K562 (cell line): Measurements from ENCODE around the gene OR52B6. TPM values are rescaled to one million over a fixed set of nuclear protein-coding genes. Genes with fewer than 3 reads are reported as not detected.
"Not testable (repeated sequence)": the region's sequence is repeated elsewhere in the genome, so short reads cannot be mapped to it uniquely, and the experiment has no call there.

Experiments used
- ATAC-seq: fragments of 200-7000 bp; cut with Tn5 transposase; 3 replicates; pipeline ENCODE4 v1.9.1; 2020; ENCODE audit warnings: moderate library complexity
- BruUV-seq: library from RNA; stranded (reverse); fragments of 400-500 nt; replicated peaks from 2 replicates; lab custom pipeline; 2021; lab: Mats Ljungman, UMichigan
- CTCF ChIA-PET: fragments of 300-600 bp; formaldehyde crosslinking; extraction: SDS; loops from one replicate; lab custom pipeline; 2021; ENCODE audit warnings: low intra/inter-chr PET ratio; lab: Yijun Ruan, JAX
- POLR2A ChIA-PET: fragments of 300-600, 350-650 bp; sonication (Branson Sonifier 250); formaldehyde crosslinking; extraction: SDS; loops from one replicate; lab custom pipeline; 2021; ENCODE audit warnings: antibody characterized with exemption, inconsistent platforms; lab: Yijun Ruan, JAX
- DNase-seq, 4 experiments: peaks; one replicate each; pipeline versions ENCODE4 v3.0.0 to v3.0.0-alpha.2; 2011 to 2018; ENCODE audit warnings: low spot score in 3 of 4, mixed read lengths in 3 of 4; ENCODE audit errors: extremely low read depth in 1 of 4
- FAIRE-seq: peaks from 2 replicates; lab custom pipeline; 2011; peaks lifted over from hg19 to GRCh38; lab: Jason Lieb, UNC
- H2AFZ ChIP-seq: 2 replicates; pipeline ENCODE4 v1.6.0; 2011; ENCODE audit warnings: low read depth, low read length, control low read depth, inconsistent platforms
- H3K27ac ChIP-seq: fragments of 200-600 bp; 3 replicates; pipeline ENCODE4 v1.8.0; 2011; ENCODE audit warnings: low read depth, mild to moderate bottlenecking, control low read depth, inconsistent platforms, low read length, moderate library complexity, mixed read lengths; ENCODE audit errors: extremely low read depth
- H3K27me3 ChIP-seq, 2 experiments: fragments of 300-600 bp in 1 of 2; 2 replicates in 1 of 2; 3 replicates in 1 of 2; pipeline versions ENCODE4 v1.6.0 to v1.8.0; 2011; ENCODE audit warnings: inconsistent platforms in 2 of 2, low read length in 2 of 2, mild to moderate bottlenecking in 1 of 2, mixed read lengths in 1 of 2, moderate library complexity in 1 of 2; ENCODE audit not compliant: control insufficient read depth in 2 of 2, insufficient read depth in 2 of 2
- H3K36me3 ChIP-seq: fragments of 300-600 bp; 3 replicates; pipeline ENCODE4 v1.8.0; 2011; ENCODE audit warnings: mild to moderate bottlenecking, low read length, inconsistent platforms; ENCODE audit not compliant: control insufficient read depth, insufficient read depth
- H3K4me1 ChIP-seq, 2 experiments: fragments of 200-600 bp in 1 of 2; replicated peaks in 1 of 2; 2 replicates in 1 of 2; 3 replicates in 1 of 2; pipeline versions ENCODE4 v1.5.1 to v1.8.0; 2011; ENCODE audit warnings: inconsistent platforms in 2 of 2, low read length in 2 of 2, mild to moderate bottlenecking in 1 of 2, mixed read lengths in 1 of 2, moderate library complexity in 1 of 2; ENCODE audit not compliant: control insufficient read depth in 2 of 2, insufficient read depth in 2 of 2
- H3K4me2 ChIP-seq: 2 replicates; pipeline ENCODE4 v1.6.1; 2011; ENCODE audit warnings: low read length, control low read depth, inconsistent platforms, mixed read lengths; ENCODE audit not compliant: insufficient read depth
- H3K4me3 ChIP-seq: fragments of 200-600 bp; sonication (generic), shearing (Covaris generic); 2 replicates; pipeline ENCODE4 v1.5.1; 2016; ENCODE audit warnings: control low read depth, inconsistent platforms
- H3K79me2 ChIP-seq: fragments of 200-600 bp; 3 replicates; pipeline ENCODE4 v1.8.0; 2011; ENCODE audit warnings: low read length, inconsistent platforms; ENCODE audit not compliant: control insufficient read depth, insufficient read depth
- H3K9ac ChIP-seq, 2 experiments: 2 replicates each; pipeline versions ENCODE4 v1.6.0 to v1.6.1; 2011; ENCODE audit warnings: low read depth in 2 of 2, low read length in 2 of 2, control low read depth in 1 of 2, inconsistent platforms in 1 of 2, mild to moderate bottlenecking in 1 of 2, mixed read lengths in 1 of 2; ENCODE audit not compliant: insufficient read depth in 1 of 2
- H3K9me1 ChIP-seq: one replicate; pipeline ENCODE4 v1.6.0; 2011; ENCODE audit warnings: inconsistent platforms, mild to moderate bottlenecking, low read length, moderate library complexity; ENCODE audit not compliant: control insufficient read depth, insufficient read depth
- H3K9me3 ChIP-seq: replicated peaks from 2 replicates; pipeline ENCODE4 v1.5.1; 2011; ENCODE audit warnings: low read depth, low read length, inconsistent platforms; ENCODE audit not compliant: control insufficient read depth, insufficient read depth
- H4K20me1 ChIP-seq: replicated peaks from 2 replicates; pipeline ENCODE4 v1.6.1; 2011; ENCODE audit warnings: low read length, inconsistent platforms, mixed read lengths; ENCODE audit not compliant: control insufficient read depth, insufficient read depth
- BMI1 ChIP-seq: fragments of 150-350 bp; IDR thresholded peaks from 2 replicates; pipeline ENCODE4 v1.6.1; 2014; ENCODE audit warnings: low read length
- CBFA2T3 ChIP-seq: fragments of 450-650 bp; IDR thresholded peaks from 2 replicates; pipeline ENCODE4 v1.6.1; 2017
- ETV1 ChIP-seq: fragments of 450-650 bp; conservative IDR thresholded peaks from 2 replicates; pipeline ENCODE4 v1.6.1; 2016; ENCODE audit warnings: missing genetic modification characterization, control low read depth, low read depth, missing compliant biosample characterization
- ETV6 ChIP-seq, 3 experiments: fragments of 150-350 bp in 1 of 3; sonication (generic) in 1 of 3; formaldehyde crosslinking in 1 of 3; IDR thresholded peaks; 2 replicates each; pipeline versions ENCODE4 v1.6.1 to v1.8.0; 2014 to 2022; ENCODE audit warnings: borderline replicate concordance in 2 of 3, low read depth in 2 of 3, antibody characterized with exemption in 1 of 3, low read length in 1 of 3, mild to moderate bottlenecking in 1 of 3, missing genetic modification reagents in 1 of 3
- FOSL1 ChIP-seq: fragments of 200-800 bp; sonication (Bioruptor generic); conservative IDR thresholded peaks from 2 replicates; pipeline ENCODE4 v1.6.1; 2016; ENCODE audit warnings: missing genetic modification characterization, missing compliant biosample characterization
- HDAC3 ChIP-seq: fragments of 450-650 bp; IDR thresholded peaks from 2 replicates; pipeline ENCODE4 v1.6.1; 2018; ENCODE audit warnings: borderline replicate concordance, mild to moderate bottlenecking, moderate library complexity; ENCODE audit not compliant: partially characterized antibody
- HNRNPK ChIP-seq: fragments of 200-400 bp; formaldehyde crosslinking; IDR thresholded peaks from one replicate; pipeline ENCODE4 v1.6.1; 2018; ENCODE audit warnings: mild to moderate bottlenecking, low read depth, low read length; ENCODE audit not compliant: poor library complexity, severe bottlenecking
- HOXB6 ChIP-seq: fragments of 250-450 bp; sonication (Bioruptor Pico); IDR thresholded peaks from 2 replicates; pipeline ENCODE4 v1.5.1; 2022; ENCODE audit warnings: mild to moderate bottlenecking, borderline replicate concordance
- KDM1A ChIP-seq, 2 experiments: fragments of 450-650 bp; IDR thresholded peaks; 2 replicates each; pipeline ENCODE4 v1.6.1; 2016; ENCODE audit warnings: mild to moderate bottlenecking in 2 of 2
- PHB2 ChIP-seq: fragments of 450-650 bp; IDR thresholded peaks from 2 replicates; pipeline ENCODE4 v1.6.1; 2017; ENCODE audit warnings: low read depth
- SIX5 ChIP-seq, 2 experiments: IDR thresholded peaks; 2 replicates each; pipeline ENCODE4 v1.6.1; 2011; ENCODE audit warnings: low read length in 2 of 2, borderline replicate concordance in 1 of 2, low read depth in 1 of 2, mild to moderate bottlenecking in 1 of 2, moderate library complexity in 1 of 2; ENCODE audit not compliant: insufficient read depth in 1 of 2
- ZNF146 ChIP-seq: IDR thresholded peaks from one replicate; pipeline ENCODE4 v1.6.1; 2018; ENCODE audit warnings: missing compliant biosample characterization; ENCODE audit not compliant: unreplicated experiment
- ZNF212 ChIP-seq: fragments of 450-650 bp; formaldehyde crosslinking; IDR thresholded peaks from 2 replicates; pipeline ENCODE4 v1.4.0; 2020; ENCODE audit warnings: mild to moderate bottlenecking
- ZNF79 ChIP-seq: fragments of 250-450 bp; sonication (Bioruptor Pico); IDR thresholded peaks from 2 replicates; pipeline ENCODE4 v1.4.0; 2020; ENCODE audit warnings: low read depth, mild to moderate bottlenecking, moderate library complexity
- WGBS: fragments of 100-300 bp; shearing (Covaris generic); methylation state at CpG from one replicate; pipeline ENCODE4 v1.1.6; 2016; ENCODE audit warnings: low coverage, mixed read lengths; ENCODE audit not compliant: insufficient coverage; ENCODE audit errors: missing lambda C conversion rate; 5-methylcytosine and 5-hydroxymethylcytosine counted together
- in situ Hi-C: fragments of 300-500 bp; cut with MboI; formaldehyde crosslinking; loops from 4 replicates; pipeline ENCODE4 v1.15.0; 2018; ENCODE audit warnings: inconsistent platforms, mixed read lengths
- intact Hi-C: fragments of 100-400 bp; cut with micrococcal nuclease; formaldehyde crosslinking; loops from 2 replicates; pipeline ENCODE4 v1.14.2; 2022
- polyA plus RNA-seq, 8 experiments: library from polyadenylated mRNA; depleted of rRNA in 4 of 8; stranded (reverse) in 5 of 8; unstranded in 3 of 8; fragments of >200 nt; fragmentation: Nextera tagmentation in 2 of 8; fragmentation: Illumina TruSeq in 1 of 8; extraction: Ambion mirVana in 2 of 8; extraction: Trizol in 1 of 8; gene quantifications; 2 replicates each; pipeline versions ENCODE4 v1.2.1 to v1.2.3, GENCODE V29; 2011 to 2014; ENCODE audit warnings: inconsistent platforms in 1 of 8, missing spikeins in 1 of 8
- total RNA-seq, 7 experiments: library from RNA; depleted of rRNA in 6 of 7; stranded (reverse); fragments of >200 nt in 6 of 7; fragmentation: Illumina TruSeq in 2 of 7; extraction: Trizol in 2 of 7; gene quantifications; 2 replicates each; pipeline versions ENCODE4 v1.2.1 to v1.2.3, GENCODE V29; 2011 to 2021; ENCODE audit warnings: low replicate concordance in 1 of 7
- TF ChIP-seq, protein P1 (sequence below): fragments of 450-650 bp; IDR thresholded peaks from 2 replicates; pipeline ENCODE4 v1.6.1; 2016; ENCODE audit warnings: low read depth, mild to moderate bottlenecking, moderate library complexity

The OR52B6 gene
- total and polyA plus RNA-seq, 9 of the 15 experiments (the other 6 are each of a cell fraction or from before 2014, with no cell fraction given) = not detected

DNA sequence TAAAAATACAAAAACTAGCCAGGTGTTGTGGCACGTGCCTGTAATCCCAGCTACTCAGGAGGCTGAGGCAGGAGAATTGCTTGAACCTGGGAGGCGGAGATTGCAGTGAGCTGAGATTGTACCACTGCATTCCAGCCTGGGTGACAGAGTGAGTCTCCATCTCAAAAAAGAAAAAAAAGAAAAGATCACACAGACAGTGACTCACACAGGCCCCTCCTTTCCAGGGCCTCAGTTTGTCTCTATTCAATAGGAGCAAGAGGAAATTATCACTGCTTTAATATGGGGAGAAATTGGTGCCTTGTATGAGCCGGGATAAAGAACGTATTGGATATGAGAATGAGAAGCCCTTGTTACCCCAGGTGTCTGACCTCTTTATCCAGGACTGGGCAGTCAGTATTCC, 22.1 kb downstream of the OR52B6 start:
- H3K9me1 ChIP-seq, ATAC-seq, H3K4me2 ChIP-seq, FAIRE-seq, H3K9ac ChIP-seq, CTCF ChIA-PET, H3K9me3 ChIP-seq, H3K79me2 ChIP-seq, H2AFZ ChIP-seq, H3K4me3 ChIP-seq, DNase-seq, H3K4me1 ChIP-seq: not testable (repeated sequence)
- 74% methylated on average over 3 of the region's 4 CpGs for WGBS
- POLR2A ChIA-PET = interaction anchor here (0.7 kb wide), 1 partner anchor 458 kb away, joined by 3 read pairs; no protein-coding TSS in a partner anchor
- intact Hi-C loops = loop anchor here (5.0 kb wide), 1 partner anchor 85 kb away; the partner anchor contains the start of genes TRIM22 and TRIM5
- in situ Hi-C loops = loop anchor here (10.0 kb wide), 1 partner anchor 282 kb away; the partner anchor contains the start of gene OR52E4
- TF ChIP-seq CBFA2T3 = 0 out of 2 replicates have a peak, but pooled peaks have one; percentile 7
- TF ChIP-seq KDM1A (IDR thresholded peaks at IDR 0.05) = peak; percentile 39 to 60; a peak in 3 of 4 replicates
- TF ChIP-seq, all 486 proteins: peak for 2; not testable (repeated sequence) for 484
- H4K20me1 ChIP-seq, BruUV-seq, H3K27me3 ChIP-seq, H3K36me3 ChIP-seq, H3K27ac ChIP-seq: not testable (repeated sequence)

DNA sequence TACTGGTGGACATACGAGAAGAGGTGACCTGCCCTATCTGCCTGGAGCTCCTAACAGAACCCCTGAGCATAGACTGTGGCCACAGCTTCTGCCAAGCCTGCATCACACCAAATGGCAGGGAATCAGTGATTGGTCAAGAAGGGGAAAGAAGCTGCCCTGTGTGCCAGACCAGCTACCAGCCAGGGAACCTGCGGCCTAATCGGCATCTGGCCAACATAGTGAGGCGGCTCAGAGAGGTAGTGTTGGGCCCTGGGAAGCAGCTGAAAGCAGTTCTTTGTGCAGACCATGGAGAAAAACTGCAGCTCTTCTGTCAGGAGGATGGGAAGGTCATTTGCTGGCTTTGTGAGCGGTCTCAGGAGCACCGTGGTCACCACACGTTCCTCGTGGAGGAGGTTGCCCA, 22.6 kb downstream of the OR52B6 start:
- intact Hi-C loops = loop anchor here (5.0 kb wide), 1 partner anchor 84 kb away; the partner anchor contains the start of genes TRIM22 and TRIM5
- TF ChIP-seq SIX5 (IDR thresholded peaks at IDR 0.05; ENCODE audit: borderline replicate concordance in 1 of 2, insufficient read depth in 1 of 2, low read depth in 1 of 2, low read length in 2 of 2) (no peak), ZNF212 (CRISPR knock-in tag) (no peak), ETV1 (tag) (no peak), BMI1 (no peak), ZNF79 (CRISPR knock-in tag) (no peak), FOSL1 (tag) (no peak), HNRNPK (no peak), ETV6 (IDR thresholded peaks at IDR 0.05; ENCODE audit: borderline replicate concordance in 1 of 2, low read depth in 2 of 2, low read length in 1 of 2) (no peak), ETV6 (CRISPR knock-in tag; IDR thresholded peaks at IDR 0.05; ENCODE audit: borderline replicate concordance) (no peak), HOXB6 (no peak), HDAC3 (no peak), PHB2 (no peak), ZNF146 (CRISPR knock-in tag) (no peak)
- TF ChIP-seq, protein P1, sequence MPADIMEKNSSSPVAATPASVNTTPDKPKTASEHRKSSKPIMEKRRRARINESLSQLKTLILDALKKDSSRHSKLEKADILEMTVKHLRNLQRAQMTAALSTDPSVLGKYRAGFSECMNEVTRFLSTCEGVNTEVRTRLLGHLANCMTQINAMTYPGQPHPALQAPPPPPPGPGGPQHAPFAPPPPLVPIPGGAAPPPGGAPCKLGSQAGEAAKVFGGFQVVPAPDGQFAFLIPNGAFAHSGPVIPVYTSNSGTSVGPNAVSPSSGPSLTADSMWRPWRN = no peak

More for the DNA sequence above, 22.6 kb downstream of the OR52B6 start:
- no peak for DNase-seq
- peaks cover 5% of the 10 kb centered on the region; the same call in 2 of the 3 replicates for H3K36me3 ChIP-seq
- no peak overlapping the region for H3K27ac ChIP-seq
- no peak overlapping the region for H3K4me2 ChIP-seq
- no peaks in the 10 kb centered on the region for H4K20me1 ChIP-seq
- H2AFZ ChIP-seq = no peak overlapping the region
- no peak overlapping the region for H3K9ac ChIP-seq
- 68% methylated on average over 7 of the region's 8 CpGs for WGBS
- POLR2A ChIA-PET = interaction anchor here (0.7 kb wide), 1 partner anchor 457 kb away, joined by 3 read pairs; no protein-coding TSS in a partner anchor
- no peak for FAIRE-seq
- no peaks in the 10 kb centered on the region; the same call in 2 of the 3 replicates for H3K79me2 ChIP-seq
- no peaks in the 10 kb centered on the region for H3K27me3 ChIP-seq
- CTCF ChIA-PET = no interaction called here
- peaks cover 3 to 6% of the 10 kb centered on the region in 2 experiments; a peak in 3 of 5 replicates for H3K4me1 ChIP-seq
- H3K9me3 ChIP-seq = no peaks in the 10 kb centered on the region
- in situ Hi-C loops = loop anchor here (10.0 kb wide), 1 partner anchor 281 kb away; the partner anchor contains the start of gene OR52E4
- H3K9me1 ChIP-seq = no peaks in the 10 kb centered on the region
- no peak for ATAC-seq
- no TSS peak for BruUV-seq
- H3K4me3 ChIP-seq = no peak overlapping the region
